ENCODE data around the gene IGSF5. TPM values are rescaled to one million over a fixed set of nuclear protein-coding genes. Genes with fewer than 3 reads are reported as not detected.
"Not testable (repeated sequence)": the region's sequence is repeated elsewhere in the genome, so short reads cannot be mapped to it uniquely, and the experiment has no call there.

Gene IGSF5
- total RNA-seq, 1 experiment from 2014 or later: 1.4 TPM

- Histone ChIP-seq H3K4me3 (ENCODE audit: insufficient read depth, low read depth, low read length) (no peak overlapping the region), H3K27me3 (ENCODE audit: control insufficient read depth, insufficient read depth, low read length) (no peaks in the 10 kb centered on the region), H3K36me3 (replicated peaks; ENCODE audit: control insufficient read depth, insufficient read depth, low read length) (no peaks in the 10 kb centered on the region)
- no peak for DNase-seq
Observed at GRCh38 chr21:39726133-39726532, 18.9 kb upstream of the IGSF5 start.

- DNase-seq: no peak
- no peak overlapping the region for H3K4me3 ChIP-seq (ENCODE audit: insufficient read depth, low read depth, low read length)
- no peaks in the 10 kb centered on the region for H3K36me3 ChIP-seq (replicated peaks; ENCODE audit: control insufficient read depth, insufficient read depth, low read length)
Observed at GRCh38 chr21:39727401-39728120, 17.4 kb upstream of the IGSF5 start.

GRCh38 chr21:39728341-39728740 is 16.6 kb upstream of the IGSF5 start:
- DNase-seq: no peak
- Histone ChIP-seq H3K36me3 (replicated peaks; ENCODE audit: control insufficient read depth, insufficient read depth, low read length) (no peaks in the 10 kb centered on the region), H3K27me3 (ENCODE audit: control insufficient read depth, insufficient read depth, low read length) (no peaks in the 10 kb centered on the region), H3K4me3 (ENCODE audit: insufficient read depth, low read depth, low read length) (no peak overlapping the region)

More at GRCh38 chr21:39727401-39728120, 17.4 kb upstream of the IGSF5 start:
- no peaks in the 10 kb centered on the region for H3K27me3 ChIP-seq (ENCODE audit: control insufficient read depth, insufficient read depth, low read length)

- H3K27me3 ChIP-seq (ENCODE audit: control insufficient read depth, insufficient read depth, low read length): no peaks in the 10 kb centered on the region
- H3K4me3 ChIP-seq (ENCODE audit: insufficient read depth, low read depth, low read length): no peak overlapping the region
- no peaks in the 10 kb centered on the region for H3K36me3 ChIP-seq (replicated peaks; ENCODE audit: control insufficient read depth, insufficient read depth, low read length)
- no peak for DNase-seq
Observed at GRCh38 chr21:39730418-39731157, 14.4 kb upstream of the IGSF5 start.

GRCh38 chr21:39736716-39737115 is 8.3 kb upstream of the IGSF5 start:
- no peak overlapping the region for H3K4me3 ChIP-seq (ENCODE audit: insufficient read depth, low read depth, low read length)
- no peaks in the 10 kb centered on the region for H3K36me3 ChIP-seq (replicated peaks; ENCODE audit: control insufficient read depth, insufficient read depth, low read length)
- no peaks in the 10 kb centered on the region for H3K27me3 ChIP-seq (ENCODE audit: control insufficient read depth, insufficient read depth, low read length)
- no peak for DNase-seq

GRCh38 chr21:39737376-39738000 is 7.5 kb upstream of the IGSF5 start:
- DNase-seq: no peak
- Histone ChIP-seq H3K27me3 (ENCODE audit: control insufficient read depth, insufficient read depth, low read length) (no peaks in the 10 kb centered on the region), H3K36me3 (replicated peaks; ENCODE audit: control insufficient read depth, insufficient read depth, low read length) (no peaks in the 10 kb centered on the region), H3K4me3 (ENCODE audit: insufficient read depth, low read depth, low read length) (no peak overlapping the region)

- Histone ChIP-seq H3K27me3 (ENCODE audit: control insufficient read depth, insufficient read depth, low read length) (no peaks in the 10 kb centered on the region), H3K4me3 (ENCODE audit: insufficient read depth, low read depth, low read length) (no peak overlapping the region), H3K36me3 (replicated peaks; ENCODE audit: control insufficient read depth, insufficient read depth, low read length) (no peaks in the 10 kb centered on the region)
- no peak for DNase-seq
Observed at GRCh38 chr21:39738566-39738965, 6.4 kb upstream of the IGSF5 start.

GRCh38 chr21:39739531-39739930 is 5.5 kb upstream of the IGSF5 start:
- not testable (repeated sequence) for H3K27me3 ChIP-seq (ENCODE audit: control insufficient read depth, insufficient read depth, low read length); H3K4me3 ChIP-seq (ENCODE audit: insufficient read depth, low read depth, low read length); DNase-seq; H3K36me3 ChIP-seq (replicated peaks; ENCODE audit: control insufficient read depth, insufficient read depth, low read length)

GRCh38 chr21:39742561-39742960 is 2.4 kb upstream of the IGSF5 start:
- DNase-seq; H3K27me3 ChIP-seq (ENCODE audit: control insufficient read depth, insufficient read depth, low read length); H3K4me3 ChIP-seq (ENCODE audit: insufficient read depth, low read depth, low read length); H3K36me3 ChIP-seq (replicated peaks; ENCODE audit: control insufficient read depth, insufficient read depth, low read length): not testable (repeated sequence)

GRCh38 chr21:39745332-39745731 is 349 bp downstream of the IGSF5 start:
- not testable (repeated sequence) for DNase-seq; H3K4me3 ChIP-seq (ENCODE audit: insufficient read depth, low read depth, low read length); H3K27me3 ChIP-seq (ENCODE audit: control insufficient read depth, insufficient read depth, low read length); H3K36me3 ChIP-seq (replicated peaks; ENCODE audit: control insufficient read depth, insufficient read depth, low read length)

- no peaks in the 10 kb centered on the region for H3K27me3 ChIP-seq (ENCODE audit: control insufficient read depth, insufficient read depth, low read length)
Observed at GRCh38 chr21:39750670-39751069, 5.7 kb downstream of the IGSF5 start.

GRCh38 chr21:39754811-39755210 is 9.8 kb downstream of the IGSF5 start:
- Histone ChIP-seq H3K27me3 (ENCODE audit: control insufficient read depth, insufficient read depth, low read length) (no peaks in the 10 kb centered on the region), H3K36me3 (replicated peaks; ENCODE audit: control insufficient read depth, insufficient read depth, low read length) (no peaks in the 10 kb centered on the region), H3K4me3 (ENCODE audit: insufficient read depth, low read depth, low read length) (no peak overlapping the region)
- DNase-seq: no peak

More at GRCh38 chr21:39750670-39751069, 5.7 kb downstream of the IGSF5 start:
- no peak for DNase-seq
- H3K36me3 ChIP-seq (replicated peaks; ENCODE audit: control insufficient read depth, insufficient read depth, low read length): no peaks in the 10 kb centered on the region
- no peak overlapping the region for H3K4me3 ChIP-seq (ENCODE audit: insufficient read depth, low read depth, low read length)

- no peaks in the 10 kb centered on the region for H3K36me3 ChIP-seq (replicated peaks; ENCODE audit: control insufficient read depth, insufficient read depth, low read length)
- H3K4me3 ChIP-seq (ENCODE audit: insufficient read depth, low read depth, low read length): no peak overlapping the region
- no peak for DNase-seq
- H3K27me3 ChIP-seq (ENCODE audit: control insufficient read depth, insufficient read depth, low read length): no peaks in the 10 kb centered on the region
Observed at GRCh38 chr21:39756285-39756684, 11.3 kb downstream of the IGSF5 start.

- no peaks in the 10 kb centered on the region for H3K27me3 ChIP-seq (ENCODE audit: control insufficient read depth, insufficient read depth, low read length)
- H3K36me3 ChIP-seq (replicated peaks; ENCODE audit: control insufficient read depth, insufficient read depth, low read length): no peaks in the 10 kb centered on the region
- no peak overlapping the region for H3K4me3 ChIP-seq (ENCODE audit: insufficient read depth, low read depth, low read length)
- no peak for DNase-seq
Observed at GRCh38 chr21:39763272-39763970, 18.4 kb downstream of the IGSF5 start.

Measured in H7 (cell line).